ENCODE measurements around the gene RAD51B.

Gene RAD51B

GRCh38 chr14:68771631-68772030 lies 952.1 kb downstream of the RAD51B start:
- no peak for DNase-seq (ENCODE audit: low read depth in 1 of 2, low spot score in 1 of 2)

- DNase-seq (ENCODE audit: low read depth in 1 of 2, low spot score in 1 of 2), result no peak
Measured at GRCh38 chr14:68772761-68773381, 953.3 kb downstream of the RAD51B start.

- no peak for DNase-seq (ENCODE audit: low read depth in 1 of 2, low spot score in 1 of 2)
Measured at GRCh38 chr14:68774771-68775613, 955.4 kb downstream of the RAD51B start.

GRCh38 chr14:68775614-68776126 lies 956.1 kb downstream of the RAD51B start:
- DNase-seq (ENCODE audit: low read depth in 1 of 2, low spot score in 1 of 2), result no peak

GRCh38 chr14:68777644-68778043 lies 958.1 kb downstream of the RAD51B start:
- DNase-seq (ENCODE audit: low read depth in 1 of 2, low spot score in 1 of 2), result no peak
